ENCODE results near the gene CUL9.

GRCh38 chr6:43181621-43181941 is 415 bp upstream of the CUL9 start:
- TF ChIP-seq GATA3 (IDR thresholded peaks at IDR 0.05; ENCODE audit: low read depth, low read length) = no peak
- TF ChIP-seq GATA2 (IDR thresholded peaks at IDR 0.05; ENCODE audit: low read depth, low read length) = no peak
